ENCODE measurements around the gene ARL6.

ARL6 gene, protein sequence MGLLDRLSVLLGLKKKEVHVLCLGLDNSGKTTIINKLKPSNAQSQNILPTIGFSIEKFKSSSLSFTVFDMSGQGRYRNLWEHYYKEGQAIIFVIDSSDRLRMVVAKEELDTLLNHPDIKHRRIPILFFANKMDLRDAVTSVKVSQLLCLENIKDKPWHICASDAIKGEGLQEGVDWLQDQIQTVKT

DNA sequence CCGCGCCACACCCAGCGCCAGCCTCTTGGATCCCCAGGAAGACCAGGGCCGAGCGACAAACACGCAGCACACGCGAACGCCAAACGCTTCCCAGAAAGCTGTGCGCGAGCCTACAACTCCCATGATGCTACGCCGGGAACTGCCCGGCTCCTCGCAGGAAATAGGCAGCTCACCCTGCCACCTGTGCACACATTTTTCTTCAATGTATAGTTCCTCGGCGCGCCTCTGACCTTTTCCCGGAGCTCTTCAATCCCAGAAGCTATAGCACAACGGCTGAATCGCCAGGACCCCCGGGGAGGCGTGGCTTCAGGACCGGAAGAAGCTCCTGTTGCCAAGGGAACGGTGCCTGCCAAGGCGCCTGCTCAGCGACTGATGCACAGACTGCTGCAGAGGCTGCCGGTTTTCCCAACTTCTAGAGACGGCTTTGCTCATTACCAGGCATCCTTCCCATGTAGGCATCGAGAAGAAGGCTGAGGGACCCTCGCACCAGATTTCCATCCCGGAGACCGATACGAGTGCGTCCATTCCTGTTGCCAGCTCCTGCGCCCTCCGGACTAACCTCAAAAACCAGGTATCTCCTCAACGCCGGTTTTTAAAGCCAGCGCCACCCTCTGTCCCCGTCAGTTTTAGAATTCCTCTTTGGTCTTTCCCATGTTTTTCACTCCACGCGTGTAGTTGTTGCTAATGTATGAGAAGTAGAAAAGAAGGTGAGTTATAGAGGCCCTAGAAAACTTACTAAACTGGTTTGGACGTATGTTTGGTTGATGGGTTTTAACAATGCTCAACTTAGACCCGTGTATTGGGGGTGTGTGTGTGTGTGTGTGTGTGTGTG is at the start of gene ARL6:
Gene ARL6 (plus strand): TSS at position 352 of the 832 bp plus-strand sequence. CDS start 3,350 bp downstream, outside the sequence.
- peak within 1 kb of the TSS; percentile 38 for H3K27ac ChIP-seq
- no peaks in the 10 kb centered on the region for H3K36me3 ChIP-seq (replicated peaks)
- H3K27me3 ChIP-seq (replicated peaks) = no peaks in the 10 kb centered on the region
- peak; percentile 84 for DNase-seq
- in situ Hi-C loops (cut with HindIII; ENCODE audit: low pct_ligation_motif_present, low sequenced_read_pairs) = no loop called here
- H3K4me3 ChIP-seq (ENCODE audit: low read depth, low read length) = peak within 1 kb of the TSS; percentile 76
- TF ChIP-seq, protein P1, sequence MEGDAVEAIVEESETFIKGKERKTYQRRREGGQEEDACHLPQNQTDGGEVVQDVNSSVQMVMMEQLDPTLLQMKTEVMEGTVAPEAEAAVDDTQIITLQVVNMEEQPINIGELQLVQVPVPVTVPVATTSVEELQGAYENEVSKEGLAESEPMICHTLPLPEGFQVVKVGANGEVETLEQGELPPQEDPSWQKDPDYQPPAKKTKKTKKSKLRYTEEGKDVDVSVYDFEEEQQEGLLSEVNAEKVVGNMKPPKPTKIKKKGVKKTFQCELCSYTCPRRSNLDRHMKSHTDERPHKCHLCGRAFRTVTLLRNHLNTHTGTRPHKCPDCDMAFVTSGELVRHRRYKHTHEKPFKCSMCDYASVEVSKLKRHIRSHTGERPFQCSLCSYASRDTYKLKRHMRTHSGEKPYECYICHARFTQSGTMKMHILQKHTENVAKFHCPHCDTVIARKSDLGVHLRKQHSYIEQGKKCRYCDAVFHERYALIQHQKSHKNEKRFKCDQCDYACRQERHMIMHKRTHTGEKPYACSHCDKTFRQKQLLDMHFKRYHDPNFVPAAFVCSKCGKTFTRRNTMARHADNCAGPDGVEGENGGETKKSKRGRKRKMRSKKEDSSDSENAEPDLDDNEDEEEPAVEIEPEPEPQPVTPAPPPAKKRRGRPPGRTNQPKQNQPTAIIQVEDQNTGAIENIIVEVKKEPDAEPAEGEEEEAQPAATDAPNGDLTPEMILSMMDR (IDR thresholded peaks at IDR 0.05; ENCODE audit: low read depth, low read length, missing control alignments) = peak; percentile 21

DNA sequence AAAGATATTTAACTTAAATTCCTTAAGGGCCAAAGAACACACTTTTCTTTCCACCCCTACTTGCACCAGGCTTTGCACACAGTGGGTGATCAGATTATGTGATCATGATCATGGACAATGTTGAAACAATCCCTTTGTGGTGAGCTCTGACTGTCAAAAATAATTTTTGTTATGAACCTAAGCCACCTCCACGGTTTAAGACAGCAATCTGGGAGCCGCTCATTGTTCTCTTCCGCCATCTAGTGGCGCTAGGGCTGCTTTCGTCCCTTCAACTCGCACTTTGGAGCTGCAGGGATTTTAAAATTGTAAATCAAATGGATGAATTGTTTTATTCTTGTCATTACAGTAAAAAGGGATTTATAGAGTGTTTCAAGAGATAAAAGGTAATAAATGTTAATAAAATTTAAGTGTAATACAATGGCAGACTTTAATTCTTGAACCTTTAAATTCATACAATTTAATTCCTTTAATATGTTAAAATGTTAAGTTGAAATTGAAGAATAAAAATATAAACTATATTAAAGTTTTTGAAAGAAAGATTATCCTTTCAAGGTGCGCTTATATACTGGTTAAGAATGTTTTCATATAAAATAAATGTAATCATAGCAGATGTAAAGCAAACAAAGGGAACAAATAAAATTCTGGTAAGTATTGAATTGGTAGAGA is 45.3 kb upstream of the ARL6 start:
- in situ Hi-C loops (cut with HindIII; ENCODE audit: low pct_ligation_motif_present, low sequenced_read_pairs) = no loop called here
- TF ChIP-seq, protein P1 (IDR thresholded peaks at IDR 0.05; ENCODE audit: low read depth, low read length, missing control alignments) = peak; percentile 98
- peak overlapping the region; percentile 40 for H3K4me3 ChIP-seq (ENCODE audit: low read depth, low read length)
- no peak overlapping the region for H3K27ac ChIP-seq
- H3K27me3 ChIP-seq (replicated peaks) = no peaks in the 10 kb centered on the region
- DNase-seq = peak; percentile 57
- H3K36me3 ChIP-seq (replicated peaks) = no peaks in the 10 kb centered on the region

DNA sequence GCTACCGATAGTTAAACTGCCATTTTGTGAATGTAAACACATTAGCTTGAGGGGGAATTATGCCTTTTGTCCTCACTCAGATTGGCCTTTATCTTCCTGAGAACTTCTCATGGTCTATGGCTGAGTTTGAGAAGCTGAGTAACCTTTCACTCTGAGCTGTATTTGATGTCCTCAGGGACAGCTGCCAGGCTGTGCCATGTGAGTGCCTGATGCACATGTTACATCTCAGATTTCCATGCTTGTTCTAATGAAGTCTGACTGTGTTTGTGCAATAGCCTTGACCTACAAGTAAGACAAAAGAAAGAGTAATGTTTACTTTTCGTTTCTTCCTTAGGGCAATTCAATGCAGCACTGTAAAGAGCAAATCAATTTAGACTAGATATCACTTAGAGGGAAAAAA is 44.1 kb upstream of the ARL6 start:
- Histone ChIP-seq H3K36me3 (replicated peaks) (no peaks in the 10 kb centered on the region), H3K27me3 (replicated peaks) (no peaks in the 10 kb centered on the region), H3K4me3 (ENCODE audit: low read depth, low read length) (no peak overlapping the region), H3K27ac (no peak overlapping the region)
- TF ChIP-seq, protein P1 (IDR thresholded peaks at IDR 0.05; ENCODE audit: low read depth, low read length, missing control alignments) = no peak
- in situ Hi-C loops (cut with HindIII; ENCODE audit: low pct_ligation_motif_present, low sequenced_read_pairs) = no loop called here
- DNase-seq = no peak

DNA sequence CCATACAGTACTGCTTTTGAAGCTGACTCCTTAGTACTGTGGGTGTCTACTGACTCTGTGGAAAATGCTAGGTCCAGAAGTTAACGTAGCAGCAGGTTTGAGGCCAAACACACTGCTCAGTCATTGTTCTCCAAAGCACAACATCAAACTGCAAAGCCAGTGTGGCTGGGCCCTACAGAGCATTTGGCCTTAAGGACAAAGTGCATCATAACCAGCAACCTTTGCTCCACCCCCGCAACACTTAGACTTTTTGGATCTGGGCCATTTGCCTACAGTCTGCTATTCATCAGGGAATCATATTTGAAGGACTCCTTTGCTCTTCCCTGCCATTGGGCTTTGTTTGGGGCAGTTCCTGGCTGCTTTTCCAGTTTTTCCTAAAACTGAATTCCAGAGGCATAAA is 43.1 kb upstream of the ARL6 start:
- H3K27me3 ChIP-seq (replicated peaks) = no peaks in the 10 kb centered on the region
- in situ Hi-C loops (cut with HindIII; ENCODE audit: low pct_ligation_motif_present, low sequenced_read_pairs) = no loop called here
- DNase-seq = no peak
- no peak overlapping the region for H3K4me3 ChIP-seq (ENCODE audit: low read depth, low read length)
- TF ChIP-seq, protein P1 (IDR thresholded peaks at IDR 0.05; ENCODE audit: low read depth, low read length, missing control alignments) = no peak
- no peak overlapping the region for H3K27ac ChIP-seq
- H3K36me3 ChIP-seq (replicated peaks) = no peaks in the 10 kb centered on the region

DNA sequence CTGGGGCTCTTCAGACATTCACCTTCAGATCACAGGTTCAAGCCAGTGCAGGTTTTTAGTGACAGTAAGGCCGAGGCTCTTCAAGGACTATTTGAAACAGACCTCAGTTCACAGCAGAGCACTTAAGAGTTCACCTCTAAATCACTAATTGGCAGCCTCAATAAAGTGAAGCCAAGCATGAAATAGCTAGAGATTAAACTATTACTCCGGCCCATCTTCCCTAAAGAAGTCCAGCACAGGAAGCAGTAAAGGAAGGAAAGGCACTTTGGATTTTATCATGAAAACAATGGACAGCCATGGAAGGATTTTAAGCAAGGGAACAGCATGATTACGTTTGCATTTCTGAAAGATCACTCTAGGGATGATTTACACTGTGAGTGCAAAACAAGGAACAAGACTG is 27.6 kb upstream of the ARL6 start:
- no peaks in the 10 kb centered on the region for H3K36me3 ChIP-seq (replicated peaks)
- no peak overlapping the region for H3K4me3 ChIP-seq (ENCODE audit: low read depth, low read length)
- H3K27me3 ChIP-seq (replicated peaks) = no peaks in the 10 kb centered on the region
- TF ChIP-seq, protein P1 (IDR thresholded peaks at IDR 0.05; ENCODE audit: low read depth, low read length, missing control alignments) = no peak
- in situ Hi-C loops (cut with HindIII; ENCODE audit: low pct_ligation_motif_present, low sequenced_read_pairs) = no loop called here
- H3K27ac ChIP-seq = no peak overlapping the region
- no peak for DNase-seq
